HEK293 (cell line): ENCODE measurements around the gene SLC2A5.

Experiments
- CTCF ChIA-PET: fragments of 350-600 bp; formaldehyde crosslinking; extraction: SDS; loops from one replicate; lab custom pipeline; 2021; ENCODE audit warnings: antibody characterized with exemption; lab: Yijun Ruan, JAX
- POLR2A ChIA-PET: fragments of 300-600 bp; formaldehyde crosslinking; extraction: SDS; loops from one replicate; lab custom pipeline; 2020; ENCODE audit warnings: antibody characterized with exemption, inconsistent platforms; lab: Yijun Ruan, JAX
- H3K27ac ChIP-seq: fragments of 200-500 bp; sonication (Bioruptor generic); 2 replicates; pipeline ENCODE4 v1.5.1; 2014; ENCODE audit warnings: low read depth, low read length, control low read depth, inconsistent platforms; ENCODE audit errors: extremely low read depth
- H3K36me3 ChIP-seq, 2 experiments: fragments of 200-500 bp in 1 of 2; sonication (Bioruptor generic) in 1 of 2; 1 replicate in 1 of 2; 2 replicates in 1 of 2; pipeline ENCODE4 v1.5.1; 2014 to 2017; ENCODE audit warnings: inconsistent platforms in 2 of 2, low read length in 2 of 2; ENCODE audit not compliant: control insufficient read depth in 2 of 2, insufficient read depth in 1 of 2
- H3K4me1 ChIP-seq: fragments of 200-500 bp; sonication (Bioruptor generic); 2 replicates; pipeline ENCODE4 v1.5.1; 2014; ENCODE audit warnings: mild to moderate bottlenecking, low read length, inconsistent platforms; ENCODE audit not compliant: control insufficient read depth, insufficient read depth
- H3K4me3 ChIP-seq: 2 replicates; pipeline ENCODE4 v1.5.1; 2011; ENCODE audit warnings: low read depth, mild to moderate bottlenecking, control low read depth, low read length, moderate library complexity
- H3K9me3 ChIP-seq: fragments of 200-500 bp; sonication (Bioruptor generic); 2 replicates; pipeline ENCODE4 v1.5.1; 2014; ENCODE audit warnings: low read depth, low read length, inconsistent platforms; ENCODE audit not compliant: control insufficient read depth, insufficient read depth
- ATF2 ChIP-seq: fragments of 450-650 bp; formaldehyde crosslinking; IDR thresholded peaks from 2 replicates; pipeline ENCODE4 v1.5.1; 2016; ENCODE audit warnings: missing biosample characterization, missing genetic modification characterization, low read depth
- BCL11B ChIP-seq: fragments of 450-650 bp; formaldehyde crosslinking; IDR thresholded peaks from 2 replicates; pipeline ENCODE4 v1.5.1; 2016; ENCODE audit warnings: low read depth, missing biosample characterization, missing genetic modification characterization
- HOXC10 ChIP-seq: sonication (generic); formaldehyde crosslinking; IDR thresholded peaks from 2 replicates; pipeline ENCODE4 v1.8.1; 2023; ENCODE audit warnings: mild to moderate bottlenecking, missing genetic modification reagents
- KLF10 ChIP-seq: fragments of 450-650 bp; IDR thresholded peaks from 2 replicates; pipeline ENCODE4 v1.5.1; 2018; ENCODE audit warnings: missing biosample characterization, mild to moderate bottlenecking, missing genetic modification characterization
- KLF8 ChIP-seq: fragments of 450-650 bp; formaldehyde crosslinking; IDR thresholded peaks from 2 replicates; pipeline ENCODE4 v1.5.1; 2016; ENCODE audit warnings: missing biosample characterization, missing genetic modification characterization
- SCRT2 ChIP-seq: fragments of 450-650 bp; formaldehyde crosslinking; IDR thresholded peaks from 2 replicates; pipeline ENCODE4 v1.5.1; 2016; ENCODE audit warnings: missing biosample characterization, missing genetic modification characterization
- ZFP69B ChIP-seq: fragments of 450-650 bp; formaldehyde crosslinking; IDR thresholded peaks from 2 replicates; pipeline ENCODE4 v1.5.1; 2016; ENCODE audit warnings: missing biosample characterization, missing genetic modification characterization
- ZNF114 ChIP-seq: fragments of 450-650 bp; formaldehyde crosslinking; IDR thresholded peaks from 2 replicates; pipeline ENCODE4 v1.5.0; 2017; ENCODE audit warnings: missing biosample characterization, missing genetic modification characterization
- ZNF274 ChIP-seq, 2 experiments: fragments of 200-500 bp in 1 of 2; fragments of 450-650 bp in 1 of 2; sonication (Bioruptor generic) in 1 of 2; formaldehyde crosslinking in 1 of 2; IDR thresholded peaks; 2 replicates each; pipeline versions ENCODE4 v1.5.1 to v1.6.1; 2014 to 2016; ENCODE audit warnings: borderline replicate concordance in 1 of 2, inconsistent platforms in 1 of 2, low read length in 1 of 2, missing biosample characterization in 1 of 2, missing genetic modification characterization in 1 of 2
- ZNF391 ChIP-seq: fragments of 450-650 bp; formaldehyde crosslinking; IDR thresholded peaks from 2 replicates; pipeline ENCODE4 v1.5.1; 2016; ENCODE audit warnings: low read depth, missing biosample characterization, missing genetic modification characterization, borderline replicate concordance
- ZNF629 ChIP-seq: fragments of 450-650 bp; formaldehyde crosslinking; IDR thresholded peaks from 2 replicates; pipeline ENCODE4 v1.5.1; 2017; ENCODE audit warnings: missing biosample characterization, missing genetic modification characterization
- ZNF664 ChIP-seq: fragments of 450-650 bp; formaldehyde crosslinking; IDR thresholded peaks from 2 replicates; pipeline ENCODE4 v1.5.1; 2016; ENCODE audit warnings: missing biosample characterization, missing genetic modification characterization
- ZNF707 ChIP-seq: fragments of 450-650 bp; formaldehyde crosslinking; IDR thresholded peaks from 2 replicates; pipeline ENCODE4 v1.5.1; 2016; ENCODE audit warnings: missing biosample characterization, missing genetic modification characterization
- ZNF791 ChIP-seq: fragments of 450-650 bp; formaldehyde crosslinking; IDR thresholded peaks from 2 replicates; pipeline ENCODE4 v1.5.1; 2016; ENCODE audit warnings: missing biosample characterization, missing genetic modification characterization
- TF ChIP-seq, protein P1 (sequence below): fragments of 450-650 bp; formaldehyde crosslinking; optimal IDR thresholded peaks from 2 replicates; pipeline ENCODE3; 2016; ENCODE audit warnings: missing biosample characterization, mild to moderate bottlenecking, missing genetic modification characterization
- TF ChIP-seq, protein P2 (sequence below): fragments of 450-650 bp; formaldehyde crosslinking; IDR thresholded peaks from 2 replicates; pipeline ENCODE4 v1.5.1; 2016; ENCODE audit warnings: missing biosample characterization, missing genetic modification characterization
- TF ChIP-seq, protein P3 (sequence below): IDR thresholded peaks from 2 replicates; pipeline ENCODE4 v1.6.1; 2011; ENCODE audit warnings: mild to moderate bottlenecking, low read depth, low read length, borderline replicate concordance
- TF ChIP-seq, protein P4 (sequence below): fragments of 450-650 bp; formaldehyde crosslinking; IDR thresholded peaks from 2 replicates; pipeline ENCODE4 v1.5.1; 2016; ENCODE audit warnings: missing biosample characterization, missing genetic modification characterization, borderline replicate concordance

The SLC2A5 gene

DNA sequence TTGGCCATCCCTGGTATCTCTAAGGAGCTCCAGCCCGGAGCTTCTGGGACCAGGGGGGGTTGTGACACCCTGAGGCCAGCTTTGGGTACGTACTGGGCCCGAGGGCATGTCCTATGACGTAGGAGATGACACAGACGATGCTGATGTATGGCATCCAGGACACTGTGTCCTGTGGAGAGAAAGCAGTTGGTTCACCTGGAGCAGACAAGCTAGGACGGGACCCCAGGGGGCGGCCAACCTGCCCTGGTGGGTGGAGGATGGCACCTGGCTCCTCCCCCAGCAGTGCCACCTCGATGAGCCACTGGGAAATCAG, 31.1 kb downstream of the SLC2A5 start:
- no peaks in the 10 kb centered on the region for H3K9me3 ChIP-seq
- no peak overlapping the region for H3K4me3 ChIP-seq
- no peaks in the 10 kb centered on the region for H3K36me3 ChIP-seq
- no peak overlapping the region for H3K27ac ChIP-seq
- CTCF ChIA-PET = interaction anchor here (1.6 kb wide), 1 partner anchor 34 kb away, joined by 6 read pairs; no protein-coding TSS in a partner anchor
- POLR2A ChIA-PET = interaction anchor here (0.5 kb wide), 1 partner anchor 12 kb away, joined by 7 read pairs; the partner anchor contains the start of gene SLC2A7
- no peak for TF ChIP-seq HOXC10 (CRISPR knock-in tag)
- TF ChIP-seq, protein P1, sequence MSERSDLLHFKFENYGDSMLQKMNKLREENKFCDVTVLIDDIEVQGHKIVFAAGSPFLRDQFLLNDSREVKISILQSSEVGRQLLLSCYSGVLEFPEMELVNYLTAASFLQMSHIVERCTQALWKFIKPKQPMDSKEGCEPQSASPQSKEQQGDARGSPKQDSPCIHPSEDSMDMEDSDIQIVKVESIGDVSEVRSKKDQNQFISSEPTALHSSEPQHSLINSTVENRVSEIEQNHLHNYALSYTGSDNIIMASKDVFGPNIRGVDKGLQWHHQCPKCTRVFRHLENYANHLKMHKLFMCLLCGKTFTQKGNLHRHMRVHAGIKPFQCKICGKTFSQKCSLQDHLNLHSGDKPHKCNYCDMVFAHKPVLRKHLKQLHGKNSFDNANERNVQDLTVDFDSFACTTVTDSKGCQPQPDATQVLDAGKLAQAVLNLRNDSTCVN (tag by site-specific recombination) = no peak
- no peak for TF ChIP-seq ZNF791 (tag by site-specific recombination)
- no peak for TF ChIP-seq ZNF664
- TF ChIP-seq ZNF391 (tag by site-specific recombination) = no peak
- no peak for TF ChIP-seq KLF10
- TF ChIP-seq, protein P2, sequence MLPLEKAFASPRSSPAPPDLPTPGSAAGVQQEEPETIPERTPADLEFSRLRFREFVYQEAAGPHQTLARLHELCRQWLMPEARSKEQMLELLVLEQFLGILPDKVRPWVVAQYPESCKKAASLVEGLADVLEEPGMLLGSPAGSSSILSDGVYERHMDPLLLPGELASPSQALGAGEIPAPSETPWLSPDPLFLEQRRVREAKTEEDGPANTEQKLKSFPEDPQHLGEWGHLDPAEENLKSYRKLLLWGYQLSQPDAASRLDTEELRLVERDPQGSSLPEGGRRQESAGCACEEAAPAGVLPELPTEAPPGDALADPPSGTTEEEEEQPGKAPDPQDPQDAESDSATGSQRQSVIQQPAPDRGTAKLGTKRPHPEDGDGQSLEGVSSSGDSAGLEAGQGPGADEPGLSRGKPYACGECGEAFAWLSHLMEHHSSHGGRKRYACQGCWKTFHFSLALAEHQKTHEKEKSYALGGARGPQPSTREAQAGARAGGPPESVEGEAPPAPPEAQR = no peak
- TF ChIP-seq KLF8 (tag by site-specific recombination) = no peak
- TF ChIP-seq ZFP69B = no peak
- no peak for TF ChIP-seq BCL11B
- no peak for TF ChIP-seq ZNF114 (tag by site-specific recombination)
- no peak for TF ChIP-seq SCRT2 (tag by site-specific recombination)
- TF ChIP-seq ZNF707 (tag by site-specific recombination) = no peak
- TF ChIP-seq, protein P3, sequence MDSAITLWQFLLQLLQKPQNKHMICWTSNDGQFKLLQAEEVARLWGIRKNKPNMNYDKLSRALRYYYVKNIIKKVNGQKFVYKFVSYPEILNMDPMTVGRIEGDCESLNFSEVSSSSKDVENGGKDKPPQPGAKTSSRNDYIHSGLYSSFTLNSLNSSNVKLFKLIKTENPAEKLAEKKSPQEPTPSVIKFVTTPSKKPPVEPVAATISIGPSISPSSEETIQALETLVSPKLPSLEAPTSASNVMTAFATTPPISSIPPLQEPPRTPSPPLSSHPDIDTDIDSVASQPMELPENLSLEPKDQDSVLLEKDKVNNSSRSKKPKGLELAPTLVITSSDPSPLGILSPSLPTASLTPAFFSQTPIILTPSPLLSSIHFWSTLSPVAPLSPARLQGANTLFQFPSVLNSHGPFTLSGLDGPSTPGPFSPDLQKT = no peak
- TF ChIP-seq ZNF274 (IDR thresholded peaks at IDR 0.05; ENCODE audit: low read length) = no peak
- TF ChIP-seq ZNF274 (tag by site-specific recombination; IDR thresholded peaks at IDR 0.05; ENCODE audit: borderline replicate concordance) = no peak
- TF ChIP-seq ATF2 = no peak
- no peak for TF ChIP-seq ZNF629 (tag by site-specific recombination)
- TF ChIP-seq, protein P4, sequence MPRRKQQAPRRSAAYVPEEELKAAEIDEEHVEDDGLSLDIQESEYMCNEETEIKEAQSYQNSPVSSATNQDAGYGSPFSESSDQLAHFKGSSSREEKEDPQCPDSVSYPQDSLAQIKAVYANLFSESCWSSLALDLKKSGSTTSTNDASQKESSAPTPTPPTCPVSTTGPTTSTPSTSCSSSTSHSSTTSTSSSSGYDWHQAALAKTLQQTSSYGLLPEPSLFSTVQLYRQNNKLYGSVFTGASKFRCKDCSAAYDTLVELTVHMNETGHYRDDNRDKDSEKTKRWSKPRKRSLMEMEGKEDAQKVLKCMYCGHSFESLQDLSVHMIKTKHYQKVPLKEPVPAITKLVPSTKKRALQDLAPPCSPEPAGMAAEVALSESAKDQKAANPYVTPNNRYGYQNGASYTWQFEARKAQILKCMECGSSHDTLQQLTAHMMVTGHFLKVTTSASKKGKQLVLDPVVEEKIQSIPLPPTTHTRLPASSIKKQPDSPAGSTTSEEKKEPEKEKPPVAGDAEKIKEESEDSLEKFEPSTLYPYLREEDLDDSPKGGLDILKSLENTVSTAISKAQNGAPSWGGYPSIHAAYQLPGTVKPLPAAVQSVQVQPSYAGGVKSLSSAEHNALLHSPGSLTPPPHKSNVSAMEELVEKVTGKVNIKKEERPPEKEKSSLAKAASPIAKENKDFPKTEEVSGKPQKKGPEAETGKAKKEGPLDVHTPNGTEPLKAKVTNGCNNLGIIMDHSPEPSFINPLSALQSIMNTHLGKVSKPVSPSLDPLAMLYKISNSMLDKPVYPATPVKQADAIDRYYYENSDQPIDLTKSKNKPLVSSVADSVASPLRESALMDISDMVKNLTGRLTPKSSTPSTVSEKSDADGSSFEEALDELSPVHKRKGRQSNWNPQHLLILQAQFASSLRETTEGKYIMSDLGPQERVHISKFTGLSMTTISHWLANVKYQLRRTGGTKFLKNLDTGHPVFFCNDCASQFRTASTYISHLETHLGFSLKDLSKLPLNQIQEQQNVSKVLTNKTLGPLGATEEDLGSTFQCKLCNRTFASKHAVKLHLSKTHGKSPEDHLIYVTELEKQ = no peak
- TF ChIP-seq, all 188 proteins: peak for 0
- H3K4me1 ChIP-seq = no peaks in the 10 kb centered on the region
